Parietal lobe (tissue), 2 donors: Measurements from ENCODE around the gene SLC17A5. TPM values are rescaled to one million over a fixed set of nuclear protein-coding genes. Genes with fewer than 3 reads are reported as not detected.

ENCODE experiments used
- small RNA-seq: library from RNA; depleted of rRNA; stranded (forward); fragments of <200 nt; gene quantifications from one replicate; pipeline ENCODE3, GENCODE V24; 2014; ENCODE audit warnings: low replicate concordance
- total RNA-seq: library from RNA; depleted of rRNA; stranded (reverse); fragments of >200 nt; gene quantifications from one replicate; pipeline ENCODE4 v1.2.3, GENCODE V29; 2014

The SLC17A5 gene, protein sequence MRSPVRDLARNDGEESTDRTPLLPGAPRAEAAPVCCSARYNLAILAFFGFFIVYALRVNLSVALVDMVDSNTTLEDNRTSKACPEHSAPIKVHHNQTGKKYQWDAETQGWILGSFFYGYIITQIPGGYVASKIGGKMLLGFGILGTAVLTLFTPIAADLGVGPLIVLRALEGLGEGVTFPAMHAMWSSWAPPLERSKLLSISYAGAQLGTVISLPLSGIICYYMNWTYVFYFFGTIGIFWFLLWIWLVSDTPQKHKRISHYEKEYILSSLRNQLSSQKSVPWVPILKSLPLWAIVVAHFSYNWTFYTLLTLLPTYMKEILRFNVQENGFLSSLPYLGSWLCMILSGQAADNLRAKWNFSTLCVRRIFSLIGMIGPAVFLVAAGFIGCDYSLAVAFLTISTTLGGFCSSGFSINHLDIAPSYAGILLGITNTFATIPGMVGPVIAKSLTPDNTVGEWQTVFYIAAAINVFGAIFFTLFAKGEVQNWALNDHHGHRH
- 27.9 TPM for total RNA-seq

DNA sequence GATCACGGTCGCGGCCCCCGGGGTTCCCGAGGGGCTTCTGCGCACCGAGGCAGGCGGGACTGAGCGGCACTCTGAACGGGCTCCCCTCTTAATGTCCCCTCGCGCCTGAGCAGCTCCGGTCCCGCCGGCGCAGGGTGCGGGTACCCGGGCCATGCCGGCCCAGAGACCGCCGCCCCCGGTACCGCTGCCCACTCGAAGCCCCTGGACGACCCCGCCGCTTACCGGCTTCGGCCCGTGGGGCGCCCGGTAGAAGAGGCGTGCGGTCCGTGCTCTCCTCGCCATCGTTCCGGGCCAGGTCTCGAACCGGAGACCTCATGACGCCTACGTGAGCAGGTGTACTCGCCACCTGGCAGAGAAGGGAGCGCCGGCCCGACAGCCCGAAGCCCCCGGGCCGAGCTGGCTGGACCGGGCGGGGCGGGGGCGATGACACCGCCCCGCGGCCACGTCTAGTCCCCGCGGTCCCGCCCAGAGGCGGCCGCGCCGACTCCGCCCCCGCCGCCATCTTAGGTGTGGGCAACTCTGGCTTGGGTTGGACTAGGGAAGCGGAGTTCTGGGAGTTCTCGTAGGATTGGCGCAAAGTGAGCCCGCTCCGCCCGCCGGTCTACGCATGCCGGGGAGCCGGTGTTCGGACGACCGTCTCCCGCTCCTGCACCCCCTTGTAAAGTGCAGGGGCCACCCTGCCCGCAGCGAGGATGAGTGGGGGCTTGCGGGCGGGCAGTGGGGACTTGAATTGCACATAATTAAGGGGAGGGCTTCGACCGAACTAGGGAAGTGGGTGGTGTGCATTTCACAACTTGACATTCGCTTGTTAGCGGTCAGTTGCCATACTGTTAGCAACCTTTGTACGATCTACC is at the start of gene SLC17A5:
TSS of gene SLC17A5 (minus strand) at position 422 of the 854 bp plus-strand sequence. CDS start at position 316, 106 bp downstream.

DNA sequence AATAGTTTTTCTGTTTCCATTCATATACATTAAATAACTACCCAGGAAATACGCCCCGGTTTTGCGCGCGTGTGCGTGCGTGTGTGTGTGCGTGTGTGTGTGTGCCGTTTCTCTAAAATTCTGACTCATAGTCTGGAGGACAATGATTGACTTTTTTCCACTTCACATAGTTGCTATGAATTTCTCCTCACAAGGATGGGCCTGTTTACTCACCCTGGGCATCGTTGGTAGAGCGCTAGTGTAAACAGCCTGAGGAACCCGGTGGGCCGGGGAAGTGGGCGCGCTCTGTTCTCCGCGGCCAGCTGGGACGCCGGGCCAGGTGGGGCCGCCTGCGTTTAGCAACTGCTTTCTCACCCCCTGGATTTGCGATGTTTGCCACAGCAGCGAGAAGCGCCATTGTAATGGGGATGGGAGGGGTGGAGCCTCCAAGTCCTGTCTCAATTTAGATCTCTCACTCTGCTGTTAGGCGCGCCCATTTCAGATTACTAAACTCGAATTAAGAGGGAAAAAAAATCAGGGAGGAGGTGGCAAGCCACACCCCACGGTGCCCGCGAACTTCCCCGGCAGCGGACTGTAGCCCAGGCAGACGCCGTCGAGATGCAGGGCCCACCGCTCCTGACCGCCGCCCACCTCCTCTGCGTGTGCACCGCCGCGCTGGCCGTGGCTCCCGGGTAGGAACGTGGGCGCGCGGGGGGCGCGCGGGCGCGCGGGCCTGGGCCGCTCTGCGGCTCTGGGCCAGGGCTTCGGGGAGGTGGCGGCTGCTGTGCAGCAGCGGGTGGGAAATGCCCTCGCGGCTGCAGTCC is 42.0 kb upstream of the SLC17A5 start, which contains the start of gene CD109:
TSS of gene CD109 (plus strand) at position 585 of the 803 bp plus-strand sequence. CDS start at position 598, 13 bp downstream.

Small RNA genes lying within 50 kb of the gene (small RNA-seq; reads per million reads assigned to genes)
- not detected for gene RPS27P15

Other genes with a start within 250 kb of the SLC17A5 start
- 1.6 TPM for gene CGAS, start 201.7 kb downstream of the SLC17A5 start, total RNA-seq
- gene MTO1, start 192.3 kb downstream of the SLC17A5 start, total RNA-seq: 29.7 TPM
- gene EEF1A1, start 133.0 kb downstream of the SLC17A5 start, total RNA-seq: 10,580 TPM
- 1.9 TPM for gene CD109, start 42.2 kb upstream of the SLC17A5 start, total RNA-seq